ENCODE data around the gene NCBP2. TPM values are rescaled to one million over a fixed set of nuclear protein-coding genes. Genes with fewer than 3 reads are reported as not detected.

The NCBP2 gene
- polyA plus RNA-seq, 1 donor from 2014 or later = 138 TPM

DNA sequence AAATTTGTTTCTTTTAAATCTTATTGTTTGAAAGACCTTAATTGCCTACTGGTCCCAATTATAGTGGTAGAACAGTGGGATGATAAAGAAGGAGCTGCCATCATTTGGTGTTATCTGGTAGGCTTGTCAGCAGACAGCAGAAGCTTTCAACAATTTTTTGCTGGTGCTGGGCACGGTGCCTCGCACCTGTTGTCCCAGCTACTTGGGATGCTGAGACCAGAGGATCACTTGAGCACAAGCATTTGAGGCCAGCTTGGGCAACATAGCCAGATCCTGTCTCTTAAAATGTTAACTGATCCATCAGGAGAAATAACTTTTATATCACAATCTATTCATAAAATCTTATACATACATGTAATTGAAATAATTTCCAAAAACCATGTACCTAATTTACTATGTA is 38.6 kb downstream of the NCBP2 start:
- Histone ChIP-seq H3K9ac (ENCODE audit: low read length) (no peak overlapping the region), H3K4me2 (ENCODE audit: low read length) (no peak overlapping the region), H3K27ac (ENCODE audit: low read length) (no peak overlapping the region), H3K27me3 (ENCODE audit: insufficient read depth, low read depth, low read length) (no peaks in the 10 kb centered on the region), H3K4me3 (ENCODE audit: low read length) (no peak overlapping the region), H2AFZ (ENCODE audit: low read depth, low read length) (no peak overlapping the region), H3F3A (ENCODE audit: insufficient read depth, low read length, poor library complexity, severe bottlenecking) (no peaks in the 10 kb centered on the region), H3K36me3 (ENCODE audit: insufficient read depth, low read length) (no peaks in the 10 kb centered on the region), H3K9me3 (ENCODE audit: low read length) (no peaks in the 10 kb centered on the region), H3K79me2 (replicated peaks; ENCODE audit: insufficient read depth, low read length) (no peaks in the 10 kb centered on the region), H3K9me2 (ENCODE audit: insufficient read depth, low read length) (no peaks in the 10 kb centered on the region), H4K20me1 (ENCODE audit: insufficient read depth) (no peaks in the 10 kb centered on the region)
- TF ChIP-seq TAF1 (IDR thresholded peaks at IDR 0.05; ENCODE audit: low read depth) (no peak), EZH2 (IDR thresholded peaks at IDR 0.05; ENCODE audit: borderline replicate concordance, insufficient read depth, low read length, poor library complexity, severe bottlenecking) (no peak), RAD21 (conservative IDR thresholded peaks at IDR 0.05) (no peak), EP300 (conservative IDR thresholded peaks at IDR 0.05; ENCODE audit: poor library complexity, severe bottlenecking) (no peak), MXI1 (conservative IDR thresholded peaks at IDR 0.05; ENCODE audit: poor library complexity, severe bottlenecking) (no peak), SMC3 (conservative IDR thresholded peaks at IDR 0.05; ENCODE audit: poor library complexity) (no peak), POLR2AphosphoS5 (IDR thresholded peaks at IDR 0.05) (no peak), REST (IDR thresholded peaks at IDR 0.05; ENCODE audit: borderline replicate concordance) (no peak)
- TF ChIP-seq, protein P1, sequence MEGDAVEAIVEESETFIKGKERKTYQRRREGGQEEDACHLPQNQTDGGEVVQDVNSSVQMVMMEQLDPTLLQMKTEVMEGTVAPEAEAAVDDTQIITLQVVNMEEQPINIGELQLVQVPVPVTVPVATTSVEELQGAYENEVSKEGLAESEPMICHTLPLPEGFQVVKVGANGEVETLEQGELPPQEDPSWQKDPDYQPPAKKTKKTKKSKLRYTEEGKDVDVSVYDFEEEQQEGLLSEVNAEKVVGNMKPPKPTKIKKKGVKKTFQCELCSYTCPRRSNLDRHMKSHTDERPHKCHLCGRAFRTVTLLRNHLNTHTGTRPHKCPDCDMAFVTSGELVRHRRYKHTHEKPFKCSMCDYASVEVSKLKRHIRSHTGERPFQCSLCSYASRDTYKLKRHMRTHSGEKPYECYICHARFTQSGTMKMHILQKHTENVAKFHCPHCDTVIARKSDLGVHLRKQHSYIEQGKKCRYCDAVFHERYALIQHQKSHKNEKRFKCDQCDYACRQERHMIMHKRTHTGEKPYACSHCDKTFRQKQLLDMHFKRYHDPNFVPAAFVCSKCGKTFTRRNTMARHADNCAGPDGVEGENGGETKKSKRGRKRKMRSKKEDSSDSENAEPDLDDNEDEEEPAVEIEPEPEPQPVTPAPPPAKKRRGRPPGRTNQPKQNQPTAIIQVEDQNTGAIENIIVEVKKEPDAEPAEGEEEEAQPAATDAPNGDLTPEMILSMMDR (IDR thresholded peaks at IDR 0.05; ENCODE audit: poor library complexity, severe bottlenecking) = no peak

- H3K79me2 ChIP-seq (replicated peaks; ENCODE audit: insufficient read depth, low read length) = no peaks in the 10 kb centered on the region
- no peak overlapping the region for H3K9ac ChIP-seq (ENCODE audit: low read length)
- H2AFZ ChIP-seq (ENCODE audit: low read depth, low read length) = no peak overlapping the region
- no peaks in the 10 kb centered on the region for H4K20me1 ChIP-seq (ENCODE audit: insufficient read depth)
- H3K9me3 ChIP-seq (ENCODE audit: low read length) = no peaks in the 10 kb centered on the region
- TF ChIP-seq TAF1 (IDR thresholded peaks at IDR 0.05; ENCODE audit: low read depth) (no peak), EP300 (conservative IDR thresholded peaks at IDR 0.05; ENCODE audit: poor library complexity, severe bottlenecking) (no peak), POLR2AphosphoS5 (IDR thresholded peaks at IDR 0.05) (no peak), EZH2 (IDR thresholded peaks at IDR 0.05; ENCODE audit: borderline replicate concordance, insufficient read depth, low read length, poor library complexity, severe bottlenecking) (no peak), REST (IDR thresholded peaks at IDR 0.05; ENCODE audit: borderline replicate concordance) (no peak), MXI1 (conservative IDR thresholded peaks at IDR 0.05; ENCODE audit: poor library complexity, severe bottlenecking) (no peak), RAD21 (conservative IDR thresholded peaks at IDR 0.05) (no peak), SMC3 (conservative IDR thresholded peaks at IDR 0.05; ENCODE audit: poor library complexity) (no peak)
- TF ChIP-seq, protein P1 (IDR thresholded peaks at IDR 0.05; ENCODE audit: poor library complexity, severe bottlenecking) = no peak
- H3K4me3 ChIP-seq (ENCODE audit: low read length) = no peak overlapping the region
- H3K27ac ChIP-seq (ENCODE audit: low read length) = no peak overlapping the region
- H3K4me2 ChIP-seq (ENCODE audit: low read length) = no peak overlapping the region
- no peaks in the 10 kb centered on the region for H3K9me2 ChIP-seq (ENCODE audit: insufficient read depth, low read length)
- H3F3A ChIP-seq (ENCODE audit: insufficient read depth, low read length, poor library complexity, severe bottlenecking) = no peaks in the 10 kb centered on the region
- no peaks in the 10 kb centered on the region for H3K27me3 ChIP-seq (ENCODE audit: insufficient read depth, low read depth, low read length)
- no peaks in the 10 kb centered on the region for H3K36me3 ChIP-seq (ENCODE audit: insufficient read depth, low read length)
Measured at GRCh38 chr3:196902296-196902695, 40.0 kb downstream of the NCBP2 start.
